Ureter (tissue), 1 donor: ENCODE measurements around the gene AP5B1. TPM values are rescaled to one million over a fixed set of nuclear protein-coding genes. Genes with fewer than 3 reads are reported as not detected.

Experiments used
- DNase-seq: peaks from one replicate; pipeline ENCODE4 v3.0.0-alpha.2; 2020; ENCODE audit warnings: low spot score
- total RNA-seq: library from RNA; stranded (reverse); gene quantifications from one replicate; pipeline ENCODE4 v1.2.4, GENCODE V29; 2023
- donor health status: DM: yes; HTN: yes; CAD: no.

AP5B1 gene
- total RNA-seq, 1 donor from 2014 or later, result 13.5 TPM

DNA sequence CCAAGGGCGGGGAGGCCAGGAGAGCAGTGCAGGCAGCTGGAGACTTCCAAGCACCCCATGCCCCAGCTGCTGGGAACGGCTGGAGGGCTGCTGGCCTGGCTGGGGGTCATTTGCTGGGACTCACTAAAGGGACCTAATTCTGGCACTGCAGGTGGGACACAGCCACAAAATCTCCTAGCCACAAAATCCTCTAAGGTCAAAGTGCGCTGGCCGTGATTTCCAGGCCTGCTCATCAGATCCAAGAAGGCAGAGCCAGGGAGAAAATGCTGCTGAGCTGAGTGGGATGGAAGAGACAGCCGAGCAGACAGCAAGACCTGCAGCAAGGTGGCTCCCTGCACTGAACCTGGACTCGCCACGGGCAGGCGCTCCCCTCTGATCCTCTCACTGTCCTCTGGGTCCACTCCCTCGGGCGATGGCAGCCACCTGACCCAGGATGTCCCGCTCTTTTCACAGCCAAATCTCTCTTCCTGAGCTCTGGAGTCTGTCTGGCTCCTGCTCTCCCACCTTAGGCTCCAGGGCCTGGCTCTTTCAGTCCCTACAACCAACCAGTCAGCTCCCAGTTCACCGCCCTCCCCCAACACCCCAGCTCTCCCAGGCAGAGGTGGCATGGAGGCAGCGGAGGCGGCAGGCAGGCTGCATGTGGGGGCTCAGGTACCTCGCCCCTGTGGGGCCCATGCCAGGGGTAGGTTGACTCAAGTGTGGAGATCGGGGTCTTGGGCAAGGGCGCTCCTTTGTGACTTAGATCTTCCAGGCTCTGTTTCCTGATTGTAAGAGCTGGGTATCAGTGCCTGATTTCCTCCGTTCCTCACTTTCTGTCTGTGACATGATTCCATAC, 20.6 kb upstream of the AP5B1 start:
- peak; percentile 39 for DNase-seq

DNA sequence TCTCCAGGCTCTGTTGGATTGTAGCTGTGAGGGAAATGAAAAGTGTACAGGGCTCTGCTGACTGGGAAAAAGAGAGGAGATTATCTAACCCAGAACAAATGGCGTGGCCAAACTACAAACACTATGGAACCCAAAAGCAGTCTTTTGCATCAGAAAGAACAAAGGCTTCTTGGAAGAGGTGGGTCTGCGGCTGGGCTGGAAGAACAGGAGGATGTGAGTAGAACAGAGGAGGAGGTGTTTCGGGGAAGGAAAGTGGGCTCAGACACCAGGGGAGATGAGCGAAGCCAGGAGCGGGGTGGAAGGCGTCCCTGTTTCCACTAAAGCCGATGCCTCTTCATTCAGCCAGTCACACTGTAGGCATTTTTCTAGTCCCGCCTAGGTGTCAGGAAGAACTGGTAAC, 18.1 kb upstream of the AP5B1 start:
- no peak for DNase-seq

DNA sequence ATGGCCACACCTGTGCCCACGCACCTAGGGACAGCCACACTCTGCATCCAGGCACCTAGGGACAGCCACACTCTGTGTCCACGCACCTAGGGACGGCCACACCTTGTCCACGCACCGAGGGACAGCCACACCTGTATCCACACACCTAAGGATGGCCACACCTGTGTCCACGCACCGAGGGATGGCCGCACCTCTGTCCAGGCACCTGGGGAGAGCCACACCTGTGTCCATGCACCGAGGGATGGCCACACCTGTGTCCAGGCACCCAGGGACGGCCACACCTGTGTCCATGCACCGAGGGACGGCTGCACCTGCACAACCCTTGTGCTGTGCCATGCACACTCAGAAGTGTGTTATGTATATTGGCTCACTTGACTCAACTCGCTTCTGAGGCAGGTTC, 16.9 kb upstream of the AP5B1 start:
- no peak for DNase-seq

DNA sequence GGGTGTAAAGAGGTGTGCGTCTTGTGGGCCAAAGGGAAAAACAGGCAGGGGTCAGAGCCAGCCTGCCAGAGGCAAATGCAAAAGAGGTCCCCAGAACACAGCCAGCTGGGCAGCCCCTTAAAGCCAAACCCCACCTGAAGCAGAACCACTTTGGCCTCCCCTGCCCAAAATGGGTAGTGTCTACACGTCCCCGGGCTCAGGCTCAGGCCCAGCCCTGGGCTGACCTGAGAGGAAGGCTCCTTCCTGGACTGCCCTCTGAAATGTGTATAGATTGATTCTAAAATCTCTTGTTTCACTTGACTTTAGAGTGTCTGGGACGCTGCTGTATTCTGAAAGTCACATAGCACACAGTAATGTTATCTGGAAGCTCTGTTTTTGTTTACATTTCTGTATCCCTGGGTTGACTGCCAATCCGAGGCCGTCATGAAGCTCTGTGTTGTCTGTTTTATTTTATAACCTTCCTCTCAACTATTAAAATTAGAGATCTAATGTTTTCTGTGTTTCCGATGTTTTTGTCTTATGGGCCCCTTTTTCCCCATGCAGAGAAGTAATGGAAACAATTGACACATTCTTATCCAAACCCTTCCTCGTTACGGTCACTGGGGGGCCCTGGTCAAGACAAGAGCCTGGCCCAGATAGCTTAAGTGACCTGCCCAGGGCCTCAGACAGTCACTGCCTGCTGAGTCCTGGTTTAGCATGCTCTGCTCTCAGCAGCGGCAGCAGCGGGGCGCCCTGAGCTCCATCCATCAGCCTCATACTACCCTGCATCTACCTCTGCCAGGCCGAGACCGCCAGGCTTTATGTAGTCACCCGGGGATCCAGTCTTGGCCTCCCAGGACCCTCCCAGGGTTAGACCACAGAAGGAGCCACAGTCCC, 16.2 kb upstream of the AP5B1 start:
- no peak for DNase-seq

DNA sequence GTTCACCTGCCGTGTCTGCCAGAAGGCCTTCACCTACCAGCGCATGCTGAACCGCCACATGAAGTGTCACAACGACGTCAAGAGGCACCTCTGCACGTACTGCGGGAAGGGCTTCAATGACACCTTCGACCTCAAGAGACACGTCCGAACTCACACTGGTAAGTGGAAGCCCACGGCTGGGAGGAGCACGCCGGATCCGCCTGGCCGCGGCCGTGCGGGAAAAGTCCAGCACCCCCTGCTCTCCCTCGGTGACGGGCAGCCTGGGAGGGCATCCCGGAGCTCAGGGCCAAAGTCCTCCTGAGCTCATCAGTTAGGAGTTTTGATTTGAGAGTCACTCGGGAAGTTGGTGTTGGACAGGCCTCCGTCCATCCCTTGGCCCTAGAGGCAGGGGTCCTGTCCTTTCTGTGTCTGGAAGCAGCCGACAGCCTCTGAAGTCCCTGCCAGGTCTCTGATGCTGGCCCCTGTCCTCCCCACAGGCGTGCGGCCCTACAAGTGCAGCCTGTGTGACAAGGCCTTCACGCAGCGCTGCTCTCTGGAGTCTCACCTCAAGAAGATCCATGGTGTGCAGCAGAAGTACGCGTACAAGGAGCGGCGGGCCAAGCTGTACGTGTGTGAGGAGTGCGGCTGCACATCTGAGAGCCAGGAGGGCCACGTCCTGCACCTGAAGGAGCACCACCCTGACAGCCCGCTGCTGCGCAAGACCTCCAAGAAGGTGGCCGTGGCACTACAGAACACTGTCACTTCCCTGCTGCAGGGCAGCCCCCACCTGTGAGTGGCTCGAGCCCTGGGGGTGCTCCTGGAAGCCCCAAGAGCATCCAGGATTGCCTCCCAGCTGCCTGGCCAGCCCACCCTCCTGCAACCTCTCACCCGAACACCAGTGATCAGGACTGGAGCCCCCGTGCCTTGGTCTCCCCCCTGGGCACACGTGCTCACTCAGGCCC, 14.1 kb upstream of the AP5B1 start:
- no peak for DNase-seq

DNA sequence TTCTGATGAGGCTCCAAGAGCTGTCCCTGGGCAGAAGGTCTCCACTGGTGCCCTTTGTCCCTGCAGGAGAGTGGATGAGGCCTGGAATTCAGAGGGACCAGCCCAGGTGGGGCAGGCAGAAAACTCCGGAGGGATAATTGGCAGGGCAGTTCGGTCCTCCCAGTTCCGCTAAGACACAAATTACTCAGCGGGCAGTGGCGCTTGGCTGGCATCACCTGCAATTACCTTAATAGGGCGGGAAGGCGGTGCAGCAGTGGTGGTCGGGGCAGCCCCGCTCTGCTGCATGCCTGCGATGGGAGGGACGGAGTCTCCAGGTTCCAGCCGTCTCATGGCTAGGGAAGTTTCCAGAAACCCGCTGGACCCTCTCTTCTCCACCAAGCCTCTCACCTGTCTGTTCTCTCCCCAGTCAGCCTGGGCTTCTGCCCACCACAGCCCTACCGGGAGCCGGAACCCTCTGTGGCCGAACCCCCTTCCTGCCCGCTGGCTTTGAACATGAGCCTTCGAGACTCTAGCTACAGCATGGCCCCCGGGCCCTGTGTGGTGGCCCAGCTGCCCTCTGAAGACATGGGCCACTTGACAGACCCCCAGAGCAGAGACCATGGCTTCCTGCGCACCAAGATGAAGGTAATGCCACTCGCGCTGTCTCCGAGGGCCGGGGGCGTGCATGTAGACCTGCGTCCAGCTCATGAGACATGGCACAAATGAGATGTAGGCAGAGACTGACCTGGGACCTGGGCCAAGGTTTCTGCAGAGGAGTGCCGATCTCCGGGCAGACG, 13.0 kb upstream of the AP5B1 start:
- no peak for DNase-seq

DNA sequence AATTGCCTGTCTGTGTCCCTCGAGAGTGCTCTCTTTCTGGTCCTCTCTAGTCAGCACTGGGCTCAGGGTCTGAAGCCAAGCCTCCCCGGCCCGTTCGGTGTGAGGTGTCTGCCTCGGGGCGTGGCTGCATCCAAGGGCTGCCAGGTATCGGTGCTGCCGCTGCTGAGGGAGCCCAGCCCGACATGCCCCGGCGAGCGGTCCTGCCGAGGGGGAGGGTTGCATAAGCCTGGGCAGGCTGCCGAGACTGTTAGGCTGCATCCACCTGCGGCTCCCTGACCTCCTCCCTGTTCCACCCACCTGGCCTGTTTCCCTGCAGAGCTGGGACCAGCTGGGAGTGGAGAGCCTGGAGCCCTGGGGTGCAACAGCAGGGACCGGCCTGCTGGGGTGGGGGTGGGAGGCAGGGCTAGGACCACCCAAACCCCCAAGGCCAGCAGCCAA, 12.4 kb upstream of the AP5B1 start:
- DNase-seq, result peak; percentile 87

DNA sequence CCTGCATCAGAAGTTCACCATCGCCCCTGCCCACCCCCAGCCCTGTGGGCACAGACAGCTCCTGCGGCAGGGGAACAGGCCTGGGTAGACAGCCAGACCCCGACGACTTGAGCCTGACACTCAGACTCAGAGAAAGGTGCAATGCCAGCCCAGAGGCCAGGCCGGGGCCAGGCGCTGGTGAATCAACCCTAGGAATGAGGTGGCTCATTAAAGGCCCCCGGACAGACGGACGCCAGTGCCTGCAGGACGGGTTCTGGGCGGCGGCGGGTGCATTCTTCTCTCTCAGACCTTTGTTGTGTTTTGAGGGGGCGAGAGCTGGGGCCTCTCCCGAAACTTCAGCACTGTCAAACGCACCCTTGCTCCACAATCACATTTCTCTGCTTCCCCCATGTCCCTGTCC, 11.7 kb upstream of the AP5B1 start:
- DNase-seq, result no peak

DNA sequence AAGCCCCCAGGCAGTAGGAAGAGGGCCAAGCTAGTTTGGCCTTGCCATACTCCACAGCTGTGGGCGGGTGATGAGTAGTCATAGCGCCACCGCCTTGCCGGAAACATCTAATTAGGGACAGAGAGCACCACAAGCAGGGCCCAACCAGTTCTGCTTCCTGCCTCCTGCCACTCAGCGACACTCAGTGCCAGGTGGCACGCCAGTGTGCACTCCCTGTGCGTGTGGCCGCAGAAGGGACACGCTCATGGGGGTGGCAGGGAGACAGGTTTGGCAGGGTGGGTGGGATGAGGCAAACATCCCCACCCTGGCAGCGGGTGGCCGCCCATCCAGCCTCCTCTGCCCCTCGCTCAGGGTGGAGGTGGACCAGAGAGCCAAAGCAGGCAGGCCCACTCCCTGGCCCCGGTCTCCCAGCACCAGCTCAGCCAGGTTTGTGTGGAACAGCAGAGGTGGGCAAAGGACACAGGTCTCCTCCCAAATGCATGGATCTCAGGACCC, 11.0 kb upstream of the AP5B1 start:
- peak; percentile 86 for DNase-seq

DNA sequence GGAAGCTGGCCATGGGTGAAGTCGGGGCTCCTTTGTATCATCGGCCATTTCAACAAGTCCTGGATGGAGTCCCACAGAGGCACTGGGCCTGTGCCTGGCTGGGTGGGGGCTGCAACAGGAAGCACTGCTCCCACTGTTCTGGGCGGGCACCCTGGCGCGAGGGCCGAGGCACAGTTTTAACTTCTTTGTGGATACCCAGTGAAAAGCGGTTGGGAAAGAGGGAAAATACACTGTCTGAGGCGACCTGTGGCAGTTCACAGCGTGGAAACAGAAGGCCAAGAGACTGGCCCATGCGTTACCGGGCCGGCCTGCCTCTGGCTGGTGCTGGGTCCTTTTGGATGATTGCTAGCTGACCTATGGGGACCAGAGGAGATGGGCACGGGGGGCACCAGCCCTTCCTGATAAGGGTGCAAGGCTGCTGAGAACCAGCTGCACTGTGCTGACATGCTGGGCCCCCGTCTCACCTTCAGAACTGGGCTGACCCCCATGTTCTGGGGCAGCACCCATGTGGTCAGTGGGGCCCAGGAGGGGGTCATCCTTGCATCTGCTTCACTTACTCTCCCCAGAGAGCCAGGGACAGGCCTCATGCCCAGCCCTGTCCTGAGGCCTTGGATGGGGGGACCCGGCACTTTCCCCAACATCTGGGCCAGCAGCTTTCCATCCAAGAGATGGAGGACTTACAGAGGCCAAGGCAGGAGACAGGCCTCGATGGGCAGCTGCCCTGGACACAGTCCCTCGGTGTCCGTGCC, 10.3 kb upstream of the AP5B1 start:
- no peak for DNase-seq

DNA sequence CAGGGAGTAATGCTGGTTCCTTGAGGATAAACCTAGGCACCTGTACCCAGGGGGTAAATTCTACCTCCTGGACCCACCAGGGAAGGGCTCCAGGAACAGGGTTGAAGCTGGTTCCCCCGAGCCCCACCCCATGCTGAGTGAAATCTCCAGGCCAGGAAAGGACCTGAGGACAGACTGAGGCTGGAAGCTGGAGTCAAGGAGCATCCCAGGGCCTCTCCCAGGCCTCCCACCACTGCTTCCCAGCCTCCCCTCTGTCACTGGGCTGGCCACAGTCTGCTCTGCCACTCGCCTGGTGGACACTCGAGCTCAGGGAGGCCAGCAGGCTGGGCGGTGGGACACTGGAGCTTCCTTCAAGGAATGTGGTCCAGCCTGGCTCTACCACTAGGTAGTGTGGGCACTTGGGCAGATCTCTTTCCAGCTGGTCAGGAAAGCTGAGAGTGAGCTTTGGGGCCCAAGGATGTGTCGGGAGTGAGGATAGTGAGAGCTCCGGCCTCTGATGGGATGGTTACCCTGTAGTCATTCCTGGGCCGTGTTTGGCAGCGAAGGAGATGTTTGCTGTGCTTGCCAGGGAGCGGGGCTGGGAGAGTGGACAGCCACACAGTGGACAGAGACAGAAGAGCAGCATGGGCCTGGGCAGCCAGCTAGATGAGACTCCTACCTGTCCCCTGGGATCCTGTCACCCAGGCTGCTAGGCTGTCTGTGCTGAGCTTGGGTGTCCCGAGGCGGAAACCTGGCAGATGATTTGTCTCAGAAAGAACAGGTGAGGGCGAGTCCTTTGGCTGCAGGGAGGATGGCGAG, 9.5 kb upstream of the AP5B1 start:
- DNase-seq, result no peak

DNA sequence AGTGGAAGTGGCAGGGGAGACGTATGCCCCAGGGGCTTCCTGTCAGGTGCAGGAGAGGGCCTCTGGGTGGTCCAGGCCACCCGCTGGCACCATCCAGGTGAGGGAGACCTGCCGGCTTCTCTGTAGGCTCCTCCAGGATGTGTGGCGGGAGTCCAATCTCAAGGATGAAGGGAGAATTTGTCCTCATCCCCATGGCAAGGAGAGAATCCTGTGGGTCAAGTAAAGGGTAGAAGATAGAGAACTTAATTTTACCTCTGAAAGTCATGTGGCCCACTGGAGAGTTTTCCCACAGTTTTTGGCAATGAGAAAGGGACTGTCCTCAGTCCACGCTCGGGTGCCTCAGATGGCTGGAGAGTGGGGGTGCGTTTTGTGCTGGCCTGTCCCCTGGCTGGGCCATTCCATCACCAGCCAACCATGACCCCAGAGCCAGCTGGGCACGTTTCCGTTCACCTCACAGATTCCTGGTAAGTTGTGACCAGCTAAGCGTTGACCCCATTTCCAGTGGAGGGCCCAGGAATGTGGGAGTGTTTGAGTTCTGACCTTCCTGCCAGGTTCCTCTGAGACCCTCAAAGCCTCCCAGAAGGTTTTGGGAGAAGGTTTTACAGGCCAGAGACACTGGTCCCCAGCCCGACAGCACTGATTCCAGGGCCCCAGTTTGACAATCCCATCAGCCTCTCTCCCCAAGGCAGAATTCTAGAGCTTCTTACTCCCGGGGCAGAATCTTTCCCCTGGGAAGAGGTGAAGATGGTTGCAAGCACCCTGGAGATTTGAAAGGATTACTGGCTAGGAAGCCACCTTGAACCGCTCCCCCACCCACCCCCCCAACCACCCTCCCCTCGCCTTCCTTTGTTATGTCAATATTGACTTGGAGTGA, 8.7 kb upstream of the AP5B1 start:
- no peak for DNase-seq

DNA sequence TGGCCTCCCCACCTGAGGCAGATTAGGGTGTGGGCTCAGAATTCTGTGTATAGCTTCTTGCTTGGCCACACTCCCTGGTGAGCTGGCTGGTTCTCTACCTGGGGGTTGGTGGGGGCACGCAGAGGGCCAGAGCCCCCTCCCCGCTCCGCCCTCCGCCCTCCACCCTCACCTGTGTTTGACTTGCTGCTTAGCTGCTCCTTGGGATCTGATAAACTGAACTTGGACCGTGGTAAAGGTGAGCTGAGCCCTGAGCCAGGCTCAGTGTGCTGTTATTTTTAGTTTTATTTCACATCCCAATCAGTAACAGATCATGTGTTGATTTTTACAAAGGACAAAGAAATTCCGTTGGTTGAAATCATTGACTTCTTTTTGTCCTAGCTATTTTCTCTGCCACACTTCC, 8.0 kb upstream of the AP5B1 start:
- DNase-seq, result no peak

DNA sequence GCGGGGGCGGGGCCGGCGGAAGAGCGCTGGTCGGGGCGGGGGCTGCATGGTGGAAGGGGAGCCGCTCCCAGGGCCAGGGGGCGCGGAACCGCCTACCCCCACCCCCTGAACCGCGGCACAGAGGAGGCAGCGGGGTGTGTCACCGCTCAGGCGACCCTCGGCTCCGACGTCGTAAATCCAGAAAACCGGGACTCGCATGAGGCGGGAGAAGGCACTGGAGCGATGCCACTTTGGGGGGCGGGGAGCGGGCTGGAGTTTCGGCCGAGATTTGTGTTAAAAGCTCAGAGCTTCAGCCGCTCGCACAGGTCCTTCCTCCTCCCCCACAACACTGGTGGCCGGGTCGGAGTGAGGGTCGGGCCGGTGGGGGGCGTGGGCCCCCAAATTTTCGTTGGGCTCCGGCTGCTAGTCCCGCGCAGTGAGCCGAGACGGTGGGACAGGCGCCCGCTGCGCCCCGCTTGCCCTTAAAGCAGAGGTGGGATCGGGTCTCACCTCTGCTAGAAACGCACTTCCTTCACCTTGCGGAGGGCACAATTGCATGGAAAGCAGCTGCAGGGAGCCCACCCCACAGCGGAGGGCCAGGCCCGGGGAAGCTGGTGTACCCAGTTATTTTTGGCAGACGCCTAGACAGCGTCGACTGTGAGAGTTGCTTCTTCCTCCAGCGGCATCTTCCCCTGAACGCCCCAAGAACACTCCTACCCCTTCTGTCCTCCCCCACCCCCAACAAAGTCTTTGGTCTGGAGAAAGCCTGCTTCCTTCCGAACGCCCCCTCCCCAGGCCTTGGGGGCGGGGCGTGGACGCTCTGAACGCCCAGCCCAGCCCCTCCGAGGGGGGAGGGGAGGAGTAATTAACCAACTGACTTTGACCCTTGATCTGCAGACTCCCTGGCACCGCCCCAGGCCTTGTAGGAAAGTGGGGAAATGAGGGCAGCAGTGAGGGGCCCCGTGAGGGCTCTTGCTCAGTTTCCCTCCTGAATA, 7.2 kb upstream of the AP5B1 start:
- DNase-seq, result no peak

DNA sequence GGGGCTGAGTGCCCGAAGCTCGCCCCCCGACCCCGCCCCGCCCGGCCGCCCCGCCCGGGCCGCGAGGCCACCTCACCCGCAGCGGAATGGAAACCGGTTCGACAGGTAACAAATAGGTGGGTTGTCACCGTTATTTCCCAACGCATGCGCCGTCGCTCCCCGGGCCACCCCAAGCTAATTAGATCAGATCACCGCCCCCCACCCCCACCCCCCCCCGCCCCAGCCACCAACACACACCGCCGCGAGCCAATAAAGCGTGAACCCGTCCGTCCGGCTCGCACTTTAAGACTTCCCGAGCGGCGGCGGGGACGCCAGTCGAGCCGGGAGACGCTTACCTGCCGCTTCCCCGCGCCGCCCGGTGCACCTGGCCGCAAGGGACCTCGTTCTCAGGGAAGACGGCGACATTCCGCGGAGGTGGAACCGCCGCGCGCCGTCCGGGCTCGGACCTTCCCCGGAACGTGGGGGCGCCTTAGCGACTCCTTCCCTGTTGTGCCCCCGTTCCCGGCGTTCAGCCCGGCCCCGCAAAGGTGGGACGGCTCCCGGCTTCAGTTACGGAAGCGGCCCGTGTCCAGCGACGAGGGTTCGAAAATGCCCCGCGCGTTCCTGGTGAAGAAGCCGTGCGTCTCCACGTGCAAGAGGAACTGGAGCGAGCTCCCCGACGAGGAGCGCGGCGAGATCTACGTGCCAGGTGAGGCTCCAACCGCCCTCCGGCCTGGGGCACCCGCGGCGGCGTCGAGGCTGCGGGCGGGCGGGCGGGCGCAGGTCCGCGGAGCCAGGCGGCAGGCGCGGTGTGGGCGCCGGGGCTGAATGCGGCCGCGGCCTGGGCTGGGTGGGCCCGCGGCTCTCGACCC, 6.2 kb upstream of the AP5B1 start, which contains the start of gene OVOL1:
Gene OVOL1, plus strand, starts transcription at position 278 of the 851 bp plus-strand sequence. Its CDS starts 311 bp downstream, at position 589.
- peak; percentile 88 for DNase-seq
